Endothelial cell of umbilical vein (primary cell): Measurements from ENCODE around the gene C10orf143. TPM values are rescaled to one million over a fixed set of nuclear protein-coding genes. Genes with fewer than 3 reads are reported as not detected.

Experiments used
- BruUV-seq: library from RNA; stranded (reverse); fragments of 400-500 nt; replicated peaks from 2 replicates; lab custom pipeline; 2021; lab: Mats Ljungman, UMichigan
- CTCF ChIA-PET: fragments of 300-600, 350-600 bp; sonication (Branson Sonifier 250); formaldehyde crosslinking; loops from one replicate; lab custom pipeline; 2021; ENCODE audit warnings: antibody characterized with exemption, inconsistent platforms; lab: Charles Lee
- POLR2A ChIA-PET: fragments of 300-600, 350-600 bp; sonication (Branson Sonifier 250); formaldehyde crosslinking; loops from one replicate; lab custom pipeline; 2021; ENCODE audit warnings: antibody characterized with exemption, inconsistent platforms; lab: Charles Lee
- DNase-seq: peaks from one replicate; pipeline ENCODE4 v3.0.0-alpha.2; 2011; ENCODE audit warnings: low read depth, low spot score
- FAIRE-seq: peaks from 2 replicates; lab custom pipeline; 2011; peaks lifted over from hg19 to GRCh38; lab: Jason Lieb, UNC
- H2AFZ ChIP-seq: 2 replicates; pipeline ENCODE4 v1.6.0; 2012; ENCODE audit warnings: low read depth, low read length, control low read depth, inconsistent platforms
- H3K27ac ChIP-seq: 2 replicates; pipeline ENCODE4 v1.5.1; 2011; ENCODE audit warnings: low read depth, mild to moderate bottlenecking, control low read depth, low read length, moderate library complexity; ENCODE audit not compliant: insufficient read depth
- H3K27me3 ChIP-seq, 2 experiments: 2 replicates each; pipeline versions ENCODE4 v1.6.0 to v1.6.1; 2011; ENCODE audit warnings: low read length in 2 of 2, mixed read lengths in 1 of 2; ENCODE audit not compliant: control insufficient read depth in 2 of 2, insufficient read depth in 2 of 2
- H3K36me3 ChIP-seq, 2 experiments: 2 replicates in 1 of 2; 3 replicates in 1 of 2; pipeline ENCODE4 v1.5.1; 2011; ENCODE audit warnings: low read length in 2 of 2, mild to moderate bottlenecking in 1 of 2, moderate library complexity in 1 of 2; ENCODE audit not compliant: control insufficient read depth in 2 of 2, insufficient read depth in 2 of 2; ENCODE audit errors: extremely low read depth in 1 of 2
- H3K4me1 ChIP-seq: 3 replicates; pipeline ENCODE4 v1.5.1; 2011; ENCODE audit warnings: mild to moderate bottlenecking, low read length; ENCODE audit not compliant: control insufficient read depth, insufficient read depth; ENCODE audit errors: extremely low read depth
- H3K4me2 ChIP-seq: 2 replicates; pipeline ENCODE4 v1.6.1; 2011; ENCODE audit warnings: low read length, control low read depth, mixed read lengths; ENCODE audit not compliant: insufficient read depth
- H3K4me3 ChIP-seq, 3 experiments: fragments of 200-600 bp in 1 of 3; sonication (generic), shearing (Covaris generic) in 1 of 3; replicated peaks in 1 of 3; 2 replicates each; pipeline ENCODE4 v1.5.1; 2011 to 2016; ENCODE audit warnings: control low read depth in 3 of 3, low read length in 3 of 3, mild to moderate bottlenecking in 2 of 3, inconsistent platforms in 1 of 3, low read depth in 1 of 3, moderate library complexity in 1 of 3; ENCODE audit not compliant: insufficient read depth in 1 of 3
- H3K79me2 ChIP-seq: 2 replicates; pipeline ENCODE4 v1.6.0; 2012; ENCODE audit warnings: low read length, inconsistent platforms; ENCODE audit not compliant: control insufficient read depth, insufficient read depth
- H3K9ac ChIP-seq: replicated peaks from 2 replicates; pipeline ENCODE3; 2011; ENCODE audit warnings: low read length, control low read depth; ENCODE audit not compliant: insufficient read depth; ENCODE audit errors: extremely low read depth
- H3K9me1 ChIP-seq: replicated peaks from 3 replicates; pipeline ENCODE4 v1.6.0; 2011; ENCODE audit warnings: mild to moderate bottlenecking, low read length; ENCODE audit not compliant: control insufficient read depth, insufficient read depth; ENCODE audit errors: extremely low read depth
- H3K9me3 ChIP-seq: replicated peaks from 2 replicates; pipeline ENCODE4 v1.5.1; 2012; ENCODE audit warnings: low read length, inconsistent platforms; ENCODE audit not compliant: control insufficient read depth, insufficient read depth
- H4K20me1 ChIP-seq: replicated peaks from 2 replicates; pipeline ENCODE3; 2011; ENCODE audit warnings: mild to moderate bottlenecking, low read length; ENCODE audit not compliant: control insufficient read depth, insufficient read depth; ENCODE audit errors: extremely low read depth
- EZH2 ChIP-seq: IDR thresholded peaks from 2 replicates; pipeline ENCODE4 v1.6.1; 2012; ENCODE audit warnings: borderline replicate concordance, low read depth, mild to moderate bottlenecking, moderate library complexity, low read length, inconsistent platforms; ENCODE audit not compliant: severe bottlenecking
- FOS ChIP-seq: IDR thresholded peaks from 2 replicates; pipeline ENCODE4 v1.6.1; 2011; ENCODE audit warnings: mild to moderate bottlenecking, low read length, moderate library complexity, borderline replicate concordance; ENCODE audit not compliant: insufficient read depth
- GATA2 ChIP-seq: IDR thresholded peaks from 2 replicates; pipeline ENCODE4 v1.7.0; 2011; ENCODE audit warnings: low read depth, mild to moderate bottlenecking, moderate library complexity, mixed read lengths, low read length; ENCODE audit not compliant: insufficient read length, insufficient read depth
- JUN ChIP-seq: IDR thresholded peaks from 2 replicates; pipeline ENCODE4 v1.6.1; 2011; ENCODE audit warnings: borderline replicate concordance, low read depth; ENCODE audit not compliant: insufficient read length, insufficient read depth
- MYC ChIP-seq: IDR thresholded peaks from one replicate; pipeline ENCODE4 v1.6.1; 2011; ENCODE audit warnings: mild to moderate bottlenecking, low read depth, low read length
- POLR2A ChIP-seq: IDR thresholded peaks from 2 replicates; pipeline ENCODE4 v1.6.1; 2012; ENCODE audit warnings: low read depth, mild to moderate bottlenecking, control low read depth, low read length
- POLR2AphosphoS5 ChIP-seq: IDR thresholded peaks from 2 replicates; pipeline ENCODE4 v1.6.1; 2012; ENCODE audit warnings: low read depth, mild to moderate bottlenecking, control low read depth, low read length, moderate library complexity; ENCODE audit not compliant: insufficient read depth
- dilution Hi-C: fragments of 300-500 bp; cut with MboI; formaldehyde crosslinking; loops from one replicate; pipeline ENCODE4 v1.15.0; 2019; ENCODE audit warnings: low sequenced_read_pairs; ENCODE audit not compliant: extremely low pct_ligation_motif_present
- intact Hi-C: fragments of 100-400 bp; cut with micrococcal nuclease; formaldehyde crosslinking; loops from one replicate; pipeline ENCODE4 v1.10.0; 2022
- polyA plus RNA-seq, 4 experiments: library from polyadenylated mRNA; depleted of rRNA in 3 of 4; stranded (reverse) in 3 of 4; unstranded in 1 of 4; fragments of >200 nt; gene quantifications; 2 replicates each; pipeline versions ENCODE4 v1.2.1 to v1.2.3, GENCODE V29; 2011 to 2012; ENCODE audit warnings: missing spikeins in 1 of 4
- total RNA-seq: library from RNA; stranded (reverse); gene quantifications from 2 replicates; pipeline ENCODE4 v1.2.3, GENCODE V29; 2021
- TF ChIP-seq, protein P1 (sequence below): IDR thresholded peaks from 2 replicates; pipeline ENCODE4 v1.6.1; 2011; ENCODE audit not compliant: insufficient read depth, insufficient read length
- TF ChIP-seq, protein P2 (sequence below), 2 donors: IDR thresholded peaks; 1 replicate in 1 of 2; 2 replicates in 1 of 2; pipeline ENCODE4 v1.5.1; 2011; ENCODE audit warnings: low read length in 2 of 2, mild to moderate bottlenecking in 2 of 2, moderate library complexity in 2 of 2, control low read depth in 1 of 2, inconsistent platforms in 1 of 2, low read depth in 1 of 2; ENCODE audit not compliant: insufficient read depth in 1 of 2; ENCODE audit errors: extremely low read depth in 1 of 2

Gene C10orf143
- total and polyA plus RNA-seq, 2 donors (not counting 3 experiments of a cell fraction or from before 2014, with no cell fraction given), result 0.26 to 0.44 TPM

DNA sequence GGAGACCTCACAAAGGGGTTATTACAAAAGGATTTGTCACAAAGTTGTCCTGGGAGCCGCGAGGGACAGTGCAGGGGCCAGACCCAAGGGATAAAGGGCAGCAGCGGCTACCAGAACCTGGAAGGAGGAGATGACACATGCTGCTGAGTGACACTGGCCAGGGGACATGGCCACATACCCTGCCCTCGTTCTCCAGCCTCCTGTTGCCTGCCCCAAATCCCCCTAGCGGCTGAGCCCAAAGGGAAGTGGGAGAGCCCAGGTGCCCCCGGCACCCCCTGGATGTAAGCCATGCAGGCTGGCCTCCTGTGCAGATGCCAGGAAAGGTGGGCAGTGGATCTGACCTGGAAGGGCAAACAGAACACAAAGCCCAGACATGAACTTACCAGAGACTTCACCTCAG, 42.7 kb downstream of the C10orf143 start:
- Histone ChIP-seq H2AFZ (no peak overlapping the region), H4K20me1 (no peaks in the 10 kb centered on the region), H3K9ac (no peak overlapping the region), H3K4me2 (no peak overlapping the region), H3K27me3 (no peaks in the 10 kb centered on the region), H3K79me2 (no peaks in the 10 kb centered on the region), H3K4me3 (no peak overlapping the region), H3K9me3 (no peaks in the 10 kb centered on the region), H3K27ac (no peak overlapping the region), H3K9me1 (no peaks in the 10 kb centered on the region), H3K4me1 (no peaks in the 10 kb centered on the region), H3K36me3 (no peaks in the 10 kb centered on the region)
- no TSS peak for BruUV-seq
- dilution Hi-C loops (no loop called here), intact Hi-C loops (no loop called here)
- FAIRE-seq (no peak), DNase-seq (no peak)
- no peak for TF ChIP-seq FOS
- TF ChIP-seq MYC, result no peak
- TF ChIP-seq EZH2, result no peak
- TF ChIP-seq JUN, result no peak
- TF ChIP-seq, protein P1, sequence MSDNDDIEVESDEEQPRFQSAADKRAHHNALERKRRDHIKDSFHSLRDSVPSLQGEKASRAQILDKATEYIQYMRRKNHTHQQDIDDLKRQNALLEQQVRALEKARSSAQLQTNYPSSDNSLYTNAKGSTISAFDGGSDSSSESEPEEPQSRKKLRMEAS, result no peak
- TF ChIP-seq, protein P2, sequence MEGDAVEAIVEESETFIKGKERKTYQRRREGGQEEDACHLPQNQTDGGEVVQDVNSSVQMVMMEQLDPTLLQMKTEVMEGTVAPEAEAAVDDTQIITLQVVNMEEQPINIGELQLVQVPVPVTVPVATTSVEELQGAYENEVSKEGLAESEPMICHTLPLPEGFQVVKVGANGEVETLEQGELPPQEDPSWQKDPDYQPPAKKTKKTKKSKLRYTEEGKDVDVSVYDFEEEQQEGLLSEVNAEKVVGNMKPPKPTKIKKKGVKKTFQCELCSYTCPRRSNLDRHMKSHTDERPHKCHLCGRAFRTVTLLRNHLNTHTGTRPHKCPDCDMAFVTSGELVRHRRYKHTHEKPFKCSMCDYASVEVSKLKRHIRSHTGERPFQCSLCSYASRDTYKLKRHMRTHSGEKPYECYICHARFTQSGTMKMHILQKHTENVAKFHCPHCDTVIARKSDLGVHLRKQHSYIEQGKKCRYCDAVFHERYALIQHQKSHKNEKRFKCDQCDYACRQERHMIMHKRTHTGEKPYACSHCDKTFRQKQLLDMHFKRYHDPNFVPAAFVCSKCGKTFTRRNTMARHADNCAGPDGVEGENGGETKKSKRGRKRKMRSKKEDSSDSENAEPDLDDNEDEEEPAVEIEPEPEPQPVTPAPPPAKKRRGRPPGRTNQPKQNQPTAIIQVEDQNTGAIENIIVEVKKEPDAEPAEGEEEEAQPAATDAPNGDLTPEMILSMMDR (IDR thresholded peaks at IDR 0.05; ENCODE audit: extremely low read depth in 1 of 2, insufficient read depth in 1 of 2, low read depth in 1 of 2, low read length in 2 of 2), result no peak
- no peak for TF ChIP-seq POLR2A
- TF ChIP-seq GATA2, result no peak
- no peak for TF ChIP-seq POLR2AphosphoS5
- CTCF ChIA-PET, result no interaction called here
- POLR2A ChIA-PET, result no interaction called here
